ENCODE measurements around the gene CREB5.

DNA sequence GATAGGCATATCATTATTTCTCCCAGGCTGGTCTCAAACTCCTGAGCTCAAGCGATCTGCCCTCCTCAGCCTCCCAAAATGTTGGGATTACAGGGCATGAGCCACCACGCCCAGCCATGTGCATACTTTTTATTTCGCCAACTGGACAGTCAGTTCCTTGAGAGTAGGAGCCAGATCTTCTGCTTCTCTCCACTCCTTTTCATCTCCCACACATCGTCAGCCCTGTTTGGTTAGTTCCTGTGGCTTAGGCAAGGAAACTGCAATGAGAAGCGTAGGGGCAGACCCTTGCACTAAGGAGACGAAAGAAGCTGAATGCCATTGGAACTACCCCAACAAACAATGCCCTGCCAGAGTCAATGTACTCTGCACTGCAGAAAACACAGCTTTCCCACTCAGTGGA lies 367.6 kb downstream of the CREB5 start:
- no peak for TF ChIP-seq POLR2A (IDR thresholded peaks at IDR 0.05)
- no peak for TF ChIP-seq CTCF (IDR thresholded peaks at IDR 0.05)
- no peak for TF ChIP-seq POLR2AphosphoS5 (IDR thresholded peaks at IDR 0.05)
- TF ChIP-seq EP300 (IDR thresholded peaks at IDR 0.05): no peak
